ENCODE data around the gene SDS. TPM values are rescaled to one million over a fixed set of nuclear protein-coding genes. Genes with fewer than 3 reads are reported as not detected.

SDS gene
- total RNA-seq, 1 experiment from 2014 or later: not detected

DNA sequence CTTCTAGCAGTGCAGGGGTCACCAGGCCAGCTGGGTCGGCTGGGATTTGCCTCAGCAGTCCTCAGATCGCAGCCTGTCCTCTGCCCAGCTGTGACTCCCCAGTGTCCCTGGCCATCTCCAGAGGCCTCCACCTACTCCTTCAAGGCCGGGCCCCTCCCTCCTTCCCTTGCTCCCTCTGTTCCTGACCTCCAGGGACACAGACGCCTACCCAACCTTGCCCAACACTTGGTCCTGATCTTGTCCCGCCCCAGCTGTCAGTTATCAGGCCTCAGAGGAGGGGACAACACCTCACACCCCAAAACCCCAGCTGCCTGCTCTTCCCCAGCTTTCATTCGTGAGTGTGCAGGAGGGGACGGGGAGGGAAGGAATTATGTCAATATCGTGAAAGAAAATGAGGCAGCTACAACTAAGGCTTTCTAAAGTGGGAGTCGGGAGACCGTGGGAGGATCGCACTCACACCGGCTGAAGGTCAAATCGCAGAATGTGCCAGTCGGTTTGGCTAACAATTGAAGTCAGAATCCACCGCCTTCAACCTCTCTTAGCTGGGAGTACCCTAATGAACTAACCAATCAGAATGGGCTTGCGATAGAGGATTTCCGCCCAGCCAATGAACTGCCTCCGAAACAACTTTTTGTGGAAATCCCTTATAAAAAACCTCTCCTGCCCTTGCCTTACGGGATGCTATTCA is 54.7 kb downstream of the SDS start (continued):
- TF ChIP-seq, protein P1, sequence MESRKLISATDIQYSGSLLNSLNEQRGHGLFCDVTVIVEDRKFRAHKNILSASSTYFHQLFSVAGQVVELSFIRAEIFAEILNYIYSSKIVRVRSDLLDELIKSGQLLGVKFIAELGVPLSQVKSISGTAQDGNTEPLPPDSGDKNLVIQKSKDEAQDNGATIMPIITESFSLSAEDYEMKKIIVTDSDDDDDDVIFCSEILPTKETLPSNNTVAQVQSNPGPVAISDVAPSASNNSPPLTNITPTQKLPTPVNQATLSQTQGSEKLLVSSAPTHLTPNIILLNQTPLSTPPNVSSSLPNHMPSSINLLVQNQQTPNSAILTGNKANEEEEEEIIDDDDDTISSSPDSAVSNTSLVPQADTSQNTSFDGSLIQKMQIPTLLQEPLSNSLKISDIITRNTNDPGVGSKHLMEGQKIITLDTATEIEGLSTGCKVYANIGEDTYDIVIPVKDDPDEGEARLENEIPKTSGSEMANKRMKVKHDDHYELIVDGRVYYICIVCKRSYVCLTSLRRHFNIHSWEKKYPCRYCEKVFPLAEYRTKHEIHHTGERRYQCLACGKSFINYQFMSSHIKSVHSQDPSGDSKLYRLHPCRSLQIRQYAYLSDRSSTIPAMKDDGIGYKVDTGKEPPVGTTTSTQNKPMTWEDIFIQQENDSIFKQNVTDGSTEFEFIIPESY (IDR thresholded peaks at IDR 0.05; ENCODE audit: extremely low read depth, insufficient replicate concordance, low read length): no peak
- TF ChIP-seq EZH2phosphoT487 (IDR thresholded peaks at IDR 0.05; ENCODE audit: borderline replicate concordance) (no peak), CEBPB (IDR thresholded peaks at IDR 0.05; ENCODE audit: low read depth) (no peak)
- TF ChIP-seq, protein P2, sequence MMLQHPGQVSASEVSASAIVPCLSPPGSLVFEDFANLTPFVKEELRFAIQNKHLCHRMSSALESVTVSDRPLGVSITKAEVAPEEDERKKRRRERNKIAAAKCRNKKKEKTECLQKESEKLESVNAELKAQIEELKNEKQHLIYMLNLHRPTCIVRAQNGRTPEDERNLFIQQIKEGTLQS (IDR thresholded peaks at IDR 0.05): no peak

DNA sequence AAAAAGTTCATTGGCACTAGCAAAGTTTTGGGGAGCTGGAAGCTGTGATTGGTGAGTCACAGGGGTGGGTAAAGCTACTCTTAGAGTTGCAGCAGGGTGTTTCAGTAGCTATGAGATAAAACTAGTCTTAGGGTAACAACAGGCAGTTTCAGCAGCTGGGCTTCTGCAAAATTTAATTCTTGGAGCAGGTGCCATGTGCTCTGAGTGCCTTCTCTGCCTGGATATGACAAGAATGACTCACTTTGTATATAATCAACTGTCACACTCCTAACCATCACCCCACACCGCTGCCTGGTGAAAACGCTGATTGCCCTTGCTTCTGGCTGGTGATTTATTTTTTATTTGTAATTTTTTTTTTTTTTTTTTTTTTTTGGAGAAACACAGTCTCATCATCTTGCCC is 55.8 kb downstream of the SDS start:
- ATAC-seq (no peak), DNase-seq (ENCODE audit: low read depth, low spot score) (no peak)
- H3K9me2 ChIP-seq (ENCODE audit: insufficient read depth): no peaks in the 10 kb centered on the region
- H3K4me3 ChIP-seq (replicated peaks in 1 of 2; ENCODE audit: low read depth in 1 of 2, low read length in 2 of 2): no peak overlapping the region
- no peaks in the 10 kb centered on the region for H3K36me3 ChIP-seq (ENCODE audit: control insufficient read depth in 1 of 2, insufficient read depth in 2 of 2, low read length in 2 of 2)
- H3K27me3 ChIP-seq (ENCODE audit: insufficient read depth, low read length): no peaks in the 10 kb centered on the region
- H3K4me2 ChIP-seq (ENCODE audit: low read length): no peak overlapping the region
- CTCF ChIA-PET: no interaction called here
- no peaks in the 10 kb centered on the region for H3K79me2 ChIP-seq (ENCODE audit: insufficient read depth, low read length)
- H3K27ac ChIP-seq (ENCODE audit: low read depth, low read length): no peak overlapping the region
- POLR2A ChIA-PET: no interaction called here
- no peaks in the 10 kb centered on the region for H3K9me3 ChIP-seq (ENCODE audit: control insufficient read depth in 1 of 2, insufficient read depth in 1 of 2, low read depth in 1 of 2, low read length in 2 of 2)
- TF ChIP-seq EGR1 (IDR thresholded peaks at IDR 0.05; ENCODE audit: low read depth) (no peak), YY1 (IDR thresholded peaks at IDR 0.05; ENCODE audit: extremely low read depth, insufficient replicate concordance, low read depth, low read length) (no peak), ZNF274 (IDR thresholded peaks at IDR 0.05; ENCODE audit: low read depth, low read length) (no peak)
- TF ChIP-seq, protein P3, sequence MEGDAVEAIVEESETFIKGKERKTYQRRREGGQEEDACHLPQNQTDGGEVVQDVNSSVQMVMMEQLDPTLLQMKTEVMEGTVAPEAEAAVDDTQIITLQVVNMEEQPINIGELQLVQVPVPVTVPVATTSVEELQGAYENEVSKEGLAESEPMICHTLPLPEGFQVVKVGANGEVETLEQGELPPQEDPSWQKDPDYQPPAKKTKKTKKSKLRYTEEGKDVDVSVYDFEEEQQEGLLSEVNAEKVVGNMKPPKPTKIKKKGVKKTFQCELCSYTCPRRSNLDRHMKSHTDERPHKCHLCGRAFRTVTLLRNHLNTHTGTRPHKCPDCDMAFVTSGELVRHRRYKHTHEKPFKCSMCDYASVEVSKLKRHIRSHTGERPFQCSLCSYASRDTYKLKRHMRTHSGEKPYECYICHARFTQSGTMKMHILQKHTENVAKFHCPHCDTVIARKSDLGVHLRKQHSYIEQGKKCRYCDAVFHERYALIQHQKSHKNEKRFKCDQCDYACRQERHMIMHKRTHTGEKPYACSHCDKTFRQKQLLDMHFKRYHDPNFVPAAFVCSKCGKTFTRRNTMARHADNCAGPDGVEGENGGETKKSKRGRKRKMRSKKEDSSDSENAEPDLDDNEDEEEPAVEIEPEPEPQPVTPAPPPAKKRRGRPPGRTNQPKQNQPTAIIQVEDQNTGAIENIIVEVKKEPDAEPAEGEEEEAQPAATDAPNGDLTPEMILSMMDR (IDR thresholded peaks at IDR 0.05 in 2 of 3, conservative IDR thresholded peaks at IDR 0.05 in 1 of 3; ENCODE audit: borderline replicate concordance in 1 of 3, insufficient read depth in 1 of 3, low read depth in 2 of 3, low read length in 2 of 3): no peak
- TF ChIP-seq, protein P4, sequence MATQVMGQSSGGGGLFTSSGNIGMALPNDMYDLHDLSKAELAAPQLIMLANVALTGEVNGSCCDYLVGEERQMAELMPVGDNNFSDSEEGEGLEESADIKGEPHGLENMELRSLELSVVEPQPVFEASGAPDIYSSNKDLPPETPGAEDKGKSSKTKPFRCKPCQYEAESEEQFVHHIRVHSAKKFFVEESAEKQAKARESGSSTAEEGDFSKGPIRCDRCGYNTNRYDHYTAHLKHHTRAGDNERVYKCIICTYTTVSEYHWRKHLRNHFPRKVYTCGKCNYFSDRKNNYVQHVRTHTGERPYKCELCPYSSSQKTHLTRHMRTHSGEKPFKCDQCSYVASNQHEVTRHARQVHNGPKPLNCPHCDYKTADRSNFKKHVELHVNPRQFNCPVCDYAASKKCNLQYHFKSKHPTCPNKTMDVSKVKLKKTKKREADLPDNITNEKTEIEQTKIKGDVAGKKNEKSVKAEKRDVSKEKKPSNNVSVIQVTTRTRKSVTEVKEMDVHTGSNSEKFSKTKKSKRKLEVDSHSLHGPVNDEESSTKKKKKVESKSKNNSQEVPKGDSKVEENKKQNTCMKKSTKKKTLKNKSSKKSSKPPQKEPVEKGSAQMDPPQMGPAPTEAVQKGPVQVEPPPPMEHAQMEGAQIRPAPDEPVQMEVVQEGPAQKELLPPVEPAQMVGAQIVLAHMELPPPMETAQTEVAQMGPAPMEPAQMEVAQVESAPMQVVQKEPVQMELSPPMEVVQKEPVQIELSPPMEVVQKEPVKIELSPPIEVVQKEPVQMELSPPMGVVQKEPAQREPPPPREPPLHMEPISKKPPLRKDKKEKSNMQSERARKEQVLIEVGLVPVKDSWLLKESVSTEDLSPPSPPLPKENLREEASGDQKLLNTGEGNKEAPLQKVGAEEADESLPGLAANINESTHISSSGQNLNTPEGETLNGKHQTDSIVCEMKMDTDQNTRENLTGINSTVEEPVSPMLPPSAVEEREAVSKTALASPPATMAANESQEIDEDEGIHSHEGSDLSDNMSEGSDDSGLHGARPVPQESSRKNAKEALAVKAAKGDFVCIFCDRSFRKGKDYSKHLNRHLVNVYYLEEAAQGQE (IDR thresholded peaks at IDR 0.05; ENCODE audit: low read depth): no peak
- RAD21 ChIA-PET (ENCODE audit: low non-redundant PET in 1 of 2, low total read pairs in 2 of 2, uncharacterized antibody in 2 of 2, unreplicated experiment in 2 of 2): no interaction called here
- BruUV-seq (replicated peaks): no TSS peak
- H4K20me1 ChIP-seq (ENCODE audit: insufficient read depth): no peaks in the 10 kb centered on the region
- intact Hi-C loops (cut with micrococcal nuclease): no loop called here
- H3K9ac ChIP-seq (ENCODE audit: low read length): no peak overlapping the region
- H3K4me1 ChIP-seq (ENCODE audit: control insufficient read depth in 1 of 2, insufficient read depth in 2 of 2, low read length in 2 of 2): no peaks in the 10 kb centered on the region
- no peak overlapping the region for H2AFZ ChIP-seq (ENCODE audit: low read depth, low read length, poor library complexity, severe bottlenecking)

Data from HCT116 (cell line).